HG03196 (cell line): ENCODE results near the gene IL27RA.

Experiments used
- ATAC-seq: cut with Tn5 transposase; IDR thresholded peaks from one replicate; pipeline ENCODE4 v1.9.1; 2021; ENCODE audit not compliant: unreplicated experiment

Gene IL27RA

GRCh38 chr19:14056741-14057356 is 25.3 kb downstream of the IL27RA start:
- no peak for ATAC-seq

- ATAC-seq = no peak
Measured at GRCh38 chr19:14058182-14059092, 26.9 kb downstream of the IL27RA start.

- ATAC-seq = no peak
Measured at GRCh38 chr19:14059093-14059480, 27.5 kb downstream of the IL27RA start.

GRCh38 chr19:14059652-14060155 is 28.1 kb downstream of the IL27RA start:
- no peak for ATAC-seq

- ATAC-seq = no peak
Measured at GRCh38 chr19:14061081-14061749, 29.7 kb downstream of the IL27RA start.

- no peak for ATAC-seq
Measured at GRCh38 chr19:14061751-14062557, 30.4 kb downstream of the IL27RA start, which contains the start of gene PALM3. TSS of gene PALM3 (minus strand) at chr19:14062076. CDS start at chr19:14061980, 96 bp downstream.

- ATAC-seq = no peak
Measured at GRCh38 chr19:14062558-14062855, 30.9 kb downstream of the IL27RA start.

- ATAC-seq = no peak
Measured at GRCh38 chr19:14063105-14063504, 31.5 kb downstream of the IL27RA start.

GRCh38 chr19:14066134-14066533 is 34.6 kb downstream of the IL27RA start:
- ATAC-seq = no peak

- no peak for ATAC-seq
Measured at GRCh38 chr19:14070268-14071050, 38.9 kb downstream of the IL27RA start.

- ATAC-seq = peak; percentile 34
Measured at GRCh38 chr19:14072535-14073260, 41.1 kb downstream of the IL27RA start, which contains the start of gene MISP3. TSS of gene MISP3 (plus strand) at chr19:14072786. CDS start at chr19:14073310, 524 bp downstream.

GRCh38 chr19:14073261-14073924 is 41.8 kb downstream of the IL27RA start:
- peak; percentile 52 for ATAC-seq

- no peak for ATAC-seq
Measured at GRCh38 chr19:14073925-14074838, 42.6 kb downstream of the IL27RA start.

GRCh38 chr19:14078411-14078810 is 46.8 kb downstream of the IL27RA start:
- ATAC-seq = no peak

- peak; percentile 83 for ATAC-seq
Measured at GRCh38 chr19:14080887-14081796, 49.6 kb downstream of the IL27RA start.

- ATAC-seq = peak; percentile 21
Measured at GRCh38 chr19:14081797-14082674, 50.5 kb downstream of the IL27RA start.
